ENCODE measurements around the gene AGPAT2.

DNA sequence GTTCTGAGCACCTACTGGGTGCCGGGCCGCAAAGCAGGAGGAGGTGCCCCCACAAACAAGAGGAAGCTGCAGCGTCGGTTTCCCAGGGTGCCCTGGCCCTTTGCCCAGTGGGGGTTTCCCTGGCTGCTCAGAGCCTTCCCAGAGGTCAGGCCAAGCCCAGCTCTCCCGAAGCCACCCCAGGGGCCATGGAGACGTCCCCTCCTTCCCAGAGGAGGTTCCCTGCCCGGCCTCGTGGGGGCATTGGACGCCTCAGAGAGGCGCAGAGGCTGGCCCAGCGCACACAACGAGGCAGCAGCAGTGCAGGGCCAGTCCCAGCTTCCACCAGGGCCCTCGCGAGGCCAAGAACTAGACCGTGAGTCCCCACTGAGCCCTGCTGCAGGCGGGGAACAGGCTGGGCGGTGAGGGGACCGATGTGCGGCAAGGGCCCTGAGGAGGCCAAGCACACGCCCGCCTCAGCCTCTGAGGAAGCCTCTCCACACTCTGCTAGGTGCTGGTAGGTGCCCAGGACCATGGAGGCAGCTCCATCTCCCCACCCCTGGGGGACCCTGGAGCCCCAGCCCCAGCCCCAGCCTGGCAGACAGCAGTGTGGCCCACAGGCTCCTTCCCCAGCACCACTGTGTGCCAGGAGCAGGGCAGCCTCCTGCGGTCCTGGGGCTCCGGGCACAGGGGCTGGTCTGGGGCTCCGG lies 32.1 kb upstream of the AGPAT2 start:
- TF ChIP-seq, protein P1, sequence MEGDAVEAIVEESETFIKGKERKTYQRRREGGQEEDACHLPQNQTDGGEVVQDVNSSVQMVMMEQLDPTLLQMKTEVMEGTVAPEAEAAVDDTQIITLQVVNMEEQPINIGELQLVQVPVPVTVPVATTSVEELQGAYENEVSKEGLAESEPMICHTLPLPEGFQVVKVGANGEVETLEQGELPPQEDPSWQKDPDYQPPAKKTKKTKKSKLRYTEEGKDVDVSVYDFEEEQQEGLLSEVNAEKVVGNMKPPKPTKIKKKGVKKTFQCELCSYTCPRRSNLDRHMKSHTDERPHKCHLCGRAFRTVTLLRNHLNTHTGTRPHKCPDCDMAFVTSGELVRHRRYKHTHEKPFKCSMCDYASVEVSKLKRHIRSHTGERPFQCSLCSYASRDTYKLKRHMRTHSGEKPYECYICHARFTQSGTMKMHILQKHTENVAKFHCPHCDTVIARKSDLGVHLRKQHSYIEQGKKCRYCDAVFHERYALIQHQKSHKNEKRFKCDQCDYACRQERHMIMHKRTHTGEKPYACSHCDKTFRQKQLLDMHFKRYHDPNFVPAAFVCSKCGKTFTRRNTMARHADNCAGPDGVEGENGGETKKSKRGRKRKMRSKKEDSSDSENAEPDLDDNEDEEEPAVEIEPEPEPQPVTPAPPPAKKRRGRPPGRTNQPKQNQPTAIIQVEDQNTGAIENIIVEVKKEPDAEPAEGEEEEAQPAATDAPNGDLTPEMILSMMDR (IDR thresholded peaks at IDR 0.05), result no peak
- TF ChIP-seq POLR2AphosphoS5 (IDR thresholded peaks at IDR 0.05), result no peak

Measured in gastroesophageal sphincter (tissue), 3 donors.